ENCODE results near the gene UNC5C. TPM values are rescaled to one million over a fixed set of nuclear protein-coding genes. Genes with fewer than 3 reads are reported as not detected.

Gene UNC5C
- total RNA-seq, 2 experiments from 2014 or later = not detected

DNA sequence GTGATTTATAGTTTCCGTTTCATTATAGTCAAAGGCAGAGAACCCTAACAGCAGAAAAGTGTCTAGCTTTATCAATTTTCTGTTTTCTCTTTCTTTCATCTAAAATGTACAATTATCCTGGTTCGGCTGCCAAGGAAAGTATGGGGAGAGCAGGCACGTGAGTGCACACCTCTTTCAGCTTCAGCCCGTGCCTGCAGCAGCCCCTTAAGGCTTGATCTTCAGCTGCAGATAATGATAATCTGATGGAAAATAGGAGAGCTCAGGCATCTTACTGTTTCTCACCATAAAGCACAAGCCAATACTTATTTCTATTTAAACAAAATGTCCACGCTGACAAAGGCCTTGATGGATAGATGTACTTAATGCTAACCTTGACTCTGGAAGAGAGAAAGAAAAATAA lies 334.4 kb downstream of the UNC5C start:
- no peak overlapping the region for H3K27ac Mint-ChIP-seq
- H3K9me3 ChIP-seq (ENCODE audit: control insufficient read depth in 1 of 2, insufficient read depth in 1 of 2, low read length in 2 of 2) = no peaks in the 10 kb centered on the region
- H3K36me3 Mint-ChIP-seq (ENCODE audit: low read depth) = no peaks in the 10 kb centered on the region
- no peaks in the 10 kb centered on the region for H3K4me1 Mint-ChIP-seq (ENCODE audit: low read depth)
- ChIA-PET POLR2A (no interaction called here), CTCF (no interaction called here)
- H3K27me3 ChIP-seq (ENCODE audit: control insufficient read depth in 1 of 2, insufficient read depth in 2 of 2, low read length in 2 of 2) = no peaks in the 10 kb centered on the region
- H3K36me3 ChIP-seq (ENCODE audit: insufficient read depth, low read length) = no peaks in the 10 kb centered on the region
- intact Hi-C loops (cut with DNase I, micrococcal nuclease) = no loop called here
- no peaks in the 10 kb centered on the region for H3K27me3 Mint-ChIP-seq
- no peak for ATAC-seq (ENCODE audit: poor library complexity)
- no peaks in the 10 kb centered on the region for H3K9me3 Mint-ChIP-seq
- no peak overlapping the region for H3K4me3 ChIP-seq (ENCODE audit: low read length)
- H3K4me1 ChIP-seq (ENCODE audit: insufficient read depth, low read length) = no peaks in the 10 kb centered on the region
- H3K4me3 Mint-ChIP-seq = no peak overlapping the region
- TF ChIP-seq, protein P1, sequence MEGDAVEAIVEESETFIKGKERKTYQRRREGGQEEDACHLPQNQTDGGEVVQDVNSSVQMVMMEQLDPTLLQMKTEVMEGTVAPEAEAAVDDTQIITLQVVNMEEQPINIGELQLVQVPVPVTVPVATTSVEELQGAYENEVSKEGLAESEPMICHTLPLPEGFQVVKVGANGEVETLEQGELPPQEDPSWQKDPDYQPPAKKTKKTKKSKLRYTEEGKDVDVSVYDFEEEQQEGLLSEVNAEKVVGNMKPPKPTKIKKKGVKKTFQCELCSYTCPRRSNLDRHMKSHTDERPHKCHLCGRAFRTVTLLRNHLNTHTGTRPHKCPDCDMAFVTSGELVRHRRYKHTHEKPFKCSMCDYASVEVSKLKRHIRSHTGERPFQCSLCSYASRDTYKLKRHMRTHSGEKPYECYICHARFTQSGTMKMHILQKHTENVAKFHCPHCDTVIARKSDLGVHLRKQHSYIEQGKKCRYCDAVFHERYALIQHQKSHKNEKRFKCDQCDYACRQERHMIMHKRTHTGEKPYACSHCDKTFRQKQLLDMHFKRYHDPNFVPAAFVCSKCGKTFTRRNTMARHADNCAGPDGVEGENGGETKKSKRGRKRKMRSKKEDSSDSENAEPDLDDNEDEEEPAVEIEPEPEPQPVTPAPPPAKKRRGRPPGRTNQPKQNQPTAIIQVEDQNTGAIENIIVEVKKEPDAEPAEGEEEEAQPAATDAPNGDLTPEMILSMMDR (IDR thresholded peaks at IDR 0.05) = no peak
- no peak overlapping the region for H3K27ac ChIP-seq (ENCODE audit: low read depth in 1 of 2, low read length in 2 of 2)
- no peak for DNase-seq

GRCh38 chr4:95213366-95213765 lies 335.4 kb downstream of the UNC5C start:
- CTCF ChIA-PET = no interaction called here
- no peak for DNase-seq

DNA sequence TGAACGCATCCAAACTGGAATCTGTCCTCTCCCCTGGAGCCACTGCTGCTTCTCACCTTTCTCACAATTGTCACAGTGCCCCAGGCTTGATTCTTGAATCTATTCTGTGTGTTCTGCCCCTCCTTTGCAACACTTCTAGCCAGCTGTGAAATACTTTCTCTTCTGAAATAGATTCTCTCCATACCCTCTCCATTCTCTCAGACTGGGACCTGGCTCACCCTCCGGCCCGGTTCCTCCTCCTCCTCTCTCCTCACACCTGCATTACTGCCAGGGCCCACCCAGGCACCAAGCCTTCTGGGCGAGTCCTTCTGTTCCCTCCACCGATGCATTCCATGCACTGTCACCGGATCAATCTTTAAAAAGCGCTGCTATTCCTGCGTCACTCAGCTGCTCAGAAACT lies 336.1 kb downstream of the UNC5C start:
- intact Hi-C loops (cut with DNase I, micrococcal nuclease) = no loop called here
- Histone ChIP-seq H3K27me3 (ENCODE audit: control insufficient read depth in 1 of 2, insufficient read depth in 2 of 2, low read length in 2 of 2) (no peaks in the 10 kb centered on the region), H3K27ac (ENCODE audit: low read depth in 1 of 2, low read length in 2 of 2) (no peak overlapping the region), H3K4me3 (ENCODE audit: low read length) (no peak overlapping the region), H3K9me3 (ENCODE audit: control insufficient read depth in 1 of 2, insufficient read depth in 1 of 2, low read length in 2 of 2) (no peaks in the 10 kb centered on the region), H3K4me1 (ENCODE audit: insufficient read depth, low read length) (no peaks in the 10 kb centered on the region), H3K36me3 (ENCODE audit: insufficient read depth, low read length) (no peaks in the 10 kb centered on the region)
- TF ChIP-seq, protein P1 (IDR thresholded peaks at IDR 0.05) = no peak
- no peaks in the 10 kb centered on the region for H3K9me3 Mint-ChIP-seq
- ATAC-seq (ENCODE audit: poor library complexity) (no peak), DNase-seq (no peak)
- H3K4me1 Mint-ChIP-seq (ENCODE audit: low read depth) = no peaks in the 10 kb centered on the region
- no peak overlapping the region for H3K27ac Mint-ChIP-seq
- H3K4me3 Mint-ChIP-seq = no peak overlapping the region
- no peaks in the 10 kb centered on the region for H3K36me3 Mint-ChIP-seq (ENCODE audit: low read depth)
- CTCF ChIA-PET = no interaction called here
- POLR2A ChIA-PET = no interaction called here
- H3K27me3 Mint-ChIP-seq = no peaks in the 10 kb centered on the region

More at GRCh38 chr4:95213366-95213765, 335.4 kb downstream of the UNC5C start:
- H3K27ac Mint-ChIP-seq = no peak overlapping the region
- Histone ChIP-seq H3K9me3 (ENCODE audit: control insufficient read depth in 1 of 2, insufficient read depth in 1 of 2, low read length in 2 of 2) (no peaks in the 10 kb centered on the region), H3K36me3 (ENCODE audit: insufficient read depth, low read length) (no peaks in the 10 kb centered on the region), H3K4me3 (ENCODE audit: low read length) (no peak overlapping the region), H3K4me1 (ENCODE audit: insufficient read depth, low read length) (no peaks in the 10 kb centered on the region), H3K27ac (ENCODE audit: low read depth in 1 of 2, low read length in 2 of 2) (no peak overlapping the region), H3K27me3 (ENCODE audit: control insufficient read depth in 1 of 2, insufficient read depth in 2 of 2, low read length in 2 of 2) (no peaks in the 10 kb centered on the region)
- no peaks in the 10 kb centered on the region for H3K9me3 Mint-ChIP-seq
- no peaks in the 10 kb centered on the region for H3K36me3 Mint-ChIP-seq (ENCODE audit: low read depth)
- POLR2A ChIA-PET = no interaction called here
- TF ChIP-seq, protein P1 (IDR thresholded peaks at IDR 0.05) = no peak
- ATAC-seq (ENCODE audit: poor library complexity) = no peak
- no peaks in the 10 kb centered on the region for H3K27me3 Mint-ChIP-seq
- no peak overlapping the region for H3K4me3 Mint-ChIP-seq
- H3K4me1 Mint-ChIP-seq (ENCODE audit: low read depth) = no peaks in the 10 kb centered on the region
- intact Hi-C loops (cut with DNase I, micrococcal nuclease) = no loop called here
